Transverse colon (tissue), 4 donors: ENCODE results near the gene CAPSL. TPM values are rescaled to one million over a fixed set of nuclear protein-coding genes. Genes with fewer than 3 reads are reported as not detected.

Source experiments
- DNase-seq: peaks from one replicate; pipeline ENCODE4 v3.0.0-alpha.2; 2019
- H3K27ac ChIP-seq, 4 donors: fragments of 200-600 bp; sonication (generic); 2 replicates each; pipeline ENCODE4 v1.5.1; 2016 to 2018; ENCODE audit warnings: inconsistent platforms in 4 of 4
- H3K27me3 ChIP-seq: fragments of 200-600 bp; sonication (generic); 2 replicates; pipeline ENCODE4 v1.5.1; 2017; ENCODE audit warnings: inconsistent platforms
- H3K36me3 ChIP-seq, 4 donors: fragments of 200-600 bp; sonication (generic); 2 replicates each; pipeline ENCODE4 v1.5.1; 2017 to 2019; ENCODE audit warnings: inconsistent platforms in 4 of 4
- H3K4me1 ChIP-seq, 4 donors: fragments of 200-600 bp; sonication (generic); 2 replicates each; pipeline ENCODE4 v1.5.1; 2017 to 2020; ENCODE audit warnings: inconsistent platforms in 4 of 4
- H3K4me3 ChIP-seq, 4 donors: fragments of 200-600 bp; sonication (generic); 1 replicate in 1 of 4; 2 replicates in 3 of 4; pipeline versions ENCODE4 v1.5.1 to v1.6.1; 2017 to 2019; ENCODE audit warnings: inconsistent platforms in 4 of 4
- H3K9me3 ChIP-seq, 2 donors: fragments of 200-600 bp; sonication (generic); 2 replicates each; pipeline ENCODE4 v1.5.1; 2017 to 2019; ENCODE audit warnings: inconsistent platforms in 2 of 2
- EP300 ChIP-seq: sonication (generic); formaldehyde crosslinking; IDR thresholded peaks from one replicate; pipeline ENCODE4 v1.6.1; 2017; ENCODE audit warnings: antibody characterized with exemption, low read depth
- POLR2A ChIP-seq: fragments of 450-650 bp; IDR thresholded peaks from one replicate; pipeline ENCODE4 v1.6.1; 2016; ENCODE audit warnings: antibody characterized with exemption, mild to moderate bottlenecking, moderate library complexity
- POLR2AphosphoS5 ChIP-seq, 3 donors: sonication (generic); formaldehyde crosslinking; IDR thresholded peaks; one replicate each; pipeline ENCODE4 v1.6.1; 2016; ENCODE audit warnings: antibody characterized with exemption in 3 of 3
- WGBS, 2 donors: methylation state at CpG; one replicate each; pipeline ENCODE4 v1.1.5; 2018; ENCODE audit warnings: low coverage in 1 of 2; 5-methylcytosine and 5-hydroxymethylcytosine counted together
- in situ Hi-C, 4 donors: fragments of 200-750 bp; cut with MboI; loops; one replicate each; pipeline versions ENCODE4 v1.15.0 to v1.15.1; 2017; ENCODE audit warnings: low sequenced_read_pairs in 3 of 4, low pct_ligation_motif_present in 1 of 4, low pct_unique_long_range_greater_than_20kb in 1 of 4
- intact Hi-C: fragments of 100-400 bp; cut with DNase I; formaldehyde crosslinking; loops from one replicate; pipeline ENCODE4 v1.15.1; 2023; ENCODE audit warnings: low total_unique reads
- total RNA-seq, 4 donors: library from RNA; depleted of rRNA; stranded (reverse); fragments of >200 nt; gene quantifications; one replicate each; pipeline ENCODE4 v1.1.0, GENCODE V29; 2016
- TF ChIP-seq, protein P1 (sequence below), 5 experiments: fragments of 200-600 bp in 3 of 5; fragments of 450-650 bp in 2 of 5; sonication (generic) in 3 of 5; IDR thresholded peaks; 1 replicate in 2 of 5; 2 replicates in 3 of 5; pipeline ENCODE4 v1.5.1; 2016 to 2017; ENCODE audit warnings: antibody characterized with exemption in 5 of 5, inconsistent platforms in 3 of 5, mild to moderate bottlenecking in 2 of 5, moderate library complexity in 1 of 5

Gene CAPSL
- total RNA-seq, 4 donors from 2014 or later: not detected

DNA sequence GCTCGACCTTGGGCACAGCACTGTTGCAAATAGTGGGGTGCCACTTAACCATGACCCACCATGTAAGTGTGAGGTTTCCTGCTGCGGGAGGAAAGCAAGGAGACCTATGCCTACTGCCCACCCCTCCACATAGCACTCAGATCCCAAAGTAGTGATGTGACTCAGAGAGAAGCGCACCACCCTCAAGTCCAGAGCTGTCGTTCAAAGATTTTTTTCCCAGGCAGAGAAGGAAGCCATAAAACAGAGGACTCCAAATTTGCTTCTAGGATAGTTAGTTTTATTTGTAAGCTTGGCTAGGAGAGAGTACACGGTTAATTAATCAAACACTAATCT lies 33.4 kb upstream of the CAPSL start:
- DNase-seq: no peak

DNA sequence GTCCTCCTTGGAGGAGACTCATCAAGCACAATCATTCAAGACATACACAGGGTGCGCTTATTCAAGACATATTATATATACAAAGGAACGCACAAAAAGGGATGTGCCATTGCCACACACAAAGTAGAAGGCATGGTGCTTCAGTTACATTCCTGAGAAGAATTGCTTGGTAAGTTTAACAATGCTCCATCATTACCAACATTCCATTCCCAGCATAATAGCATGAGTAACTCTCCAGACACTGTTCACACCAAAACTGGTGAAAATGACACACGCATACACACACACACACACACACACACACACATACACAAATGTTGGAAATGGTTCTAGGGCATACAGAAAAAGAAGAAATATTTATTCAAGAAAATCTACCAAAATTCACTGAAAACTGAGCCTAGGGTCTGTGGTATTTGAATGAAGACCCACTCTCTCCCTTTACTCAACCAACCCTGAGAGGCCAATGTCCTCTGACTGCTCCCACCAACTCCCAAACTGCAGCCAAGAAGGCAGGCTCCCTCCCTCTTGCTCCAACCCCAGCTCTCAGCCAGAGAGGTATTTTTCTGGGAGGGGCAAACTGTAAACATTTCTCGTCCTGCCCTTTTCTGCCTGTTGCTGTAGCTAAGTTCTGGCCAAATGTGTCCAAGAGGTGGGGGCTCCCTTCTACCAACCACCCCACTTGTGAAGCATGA lies 32.9 kb upstream of the CAPSL start:
- intact Hi-C loops (no loop called here), in situ Hi-C loops (no loop called here)
- Histone ChIP-seq H3K4me3 (no peak overlapping the region), H3K27ac (no peak overlapping the region), H3K36me3 (no peaks in the 10 kb centered on the region), H3K4me1 (no peaks in the 10 kb centered on the region), H3K9me3 (no peaks in the 10 kb centered on the region), H3K27me3 (no peaks in the 10 kb centered on the region)
- 72 to 73% methylated on average over 3 to 4 of the region's 4 CpGs for WGBS, 2 donors
- TF ChIP-seq EP300: no peak
- TF ChIP-seq POLR2A: no peak
- TF ChIP-seq, protein P1, sequence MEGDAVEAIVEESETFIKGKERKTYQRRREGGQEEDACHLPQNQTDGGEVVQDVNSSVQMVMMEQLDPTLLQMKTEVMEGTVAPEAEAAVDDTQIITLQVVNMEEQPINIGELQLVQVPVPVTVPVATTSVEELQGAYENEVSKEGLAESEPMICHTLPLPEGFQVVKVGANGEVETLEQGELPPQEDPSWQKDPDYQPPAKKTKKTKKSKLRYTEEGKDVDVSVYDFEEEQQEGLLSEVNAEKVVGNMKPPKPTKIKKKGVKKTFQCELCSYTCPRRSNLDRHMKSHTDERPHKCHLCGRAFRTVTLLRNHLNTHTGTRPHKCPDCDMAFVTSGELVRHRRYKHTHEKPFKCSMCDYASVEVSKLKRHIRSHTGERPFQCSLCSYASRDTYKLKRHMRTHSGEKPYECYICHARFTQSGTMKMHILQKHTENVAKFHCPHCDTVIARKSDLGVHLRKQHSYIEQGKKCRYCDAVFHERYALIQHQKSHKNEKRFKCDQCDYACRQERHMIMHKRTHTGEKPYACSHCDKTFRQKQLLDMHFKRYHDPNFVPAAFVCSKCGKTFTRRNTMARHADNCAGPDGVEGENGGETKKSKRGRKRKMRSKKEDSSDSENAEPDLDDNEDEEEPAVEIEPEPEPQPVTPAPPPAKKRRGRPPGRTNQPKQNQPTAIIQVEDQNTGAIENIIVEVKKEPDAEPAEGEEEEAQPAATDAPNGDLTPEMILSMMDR (IDR thresholded peaks at IDR 0.05): no peak
- TF ChIP-seq POLR2AphosphoS5 (IDR thresholded peaks at IDR 0.05): no peak
- no peak for DNase-seq

More for the DNA sequence above, 33.4 kb upstream of the CAPSL start:
- H3K4me3 ChIP-seq: no peak overlapping the region
- no peaks in the 10 kb centered on the region for H3K4me1 ChIP-seq
- 58 to 70% methylated on average over 4 to 5 of the region's 5 CpGs for WGBS, 2 donors
- no peaks in the 10 kb centered on the region for H3K9me3 ChIP-seq
- in situ Hi-C loops (no loop called here), intact Hi-C loops (no loop called here)
- H3K27ac ChIP-seq: no peak overlapping the region
- H3K36me3 ChIP-seq: no peaks in the 10 kb centered on the region
- H3K27me3 ChIP-seq: no peaks in the 10 kb centered on the region
- no peak for TF ChIP-seq POLR2AphosphoS5 (IDR thresholded peaks at IDR 0.05)
- no peak for TF ChIP-seq EP300
- TF ChIP-seq POLR2A: no peak
- TF ChIP-seq, protein P1 (IDR thresholded peaks at IDR 0.05): no peak

DNA sequence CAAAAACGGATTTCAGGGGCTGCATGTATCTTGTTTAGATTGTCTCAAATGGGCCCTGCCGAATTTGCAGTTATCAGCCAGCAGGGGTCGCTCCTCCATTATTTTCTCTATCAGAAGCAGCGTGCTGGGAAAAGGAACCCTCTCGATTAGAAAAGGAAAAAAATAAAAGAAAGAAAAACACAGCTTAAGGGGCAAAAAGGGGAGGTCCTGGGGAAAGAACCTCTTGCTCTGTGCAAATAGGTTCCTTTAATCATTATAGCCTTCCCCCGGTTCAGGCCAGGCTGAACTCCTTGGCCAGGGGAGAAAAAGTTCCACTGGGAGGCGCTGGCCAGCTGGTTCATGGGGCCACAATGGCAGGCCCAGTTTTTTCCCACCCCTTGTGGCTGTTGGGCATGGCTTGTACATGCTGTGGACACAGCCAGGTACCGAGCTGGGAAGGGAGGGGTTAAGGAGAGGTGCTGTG lies 25.0 kb upstream of the CAPSL start:
- H3K4me3 ChIP-seq: no peak overlapping the region
- H3K4me1 ChIP-seq: no peaks in the 10 kb centered on the region
- DNase-seq: peak; percentile 11
- 20 to 51% methylated on average over 1 to 8 of the region's 8 CpGs for WGBS, 2 donors
- H3K36me3 ChIP-seq: no peaks in the 10 kb centered on the region
- no peaks in the 10 kb centered on the region for H3K9me3 ChIP-seq
- TF ChIP-seq, protein P1 (IDR thresholded peaks at IDR 0.05): peak; percentile 33 to 57 (median 41)
- no peak for TF ChIP-seq EP300
- TF ChIP-seq POLR2AphosphoS5 (IDR thresholded peaks at IDR 0.05): no peak
- TF ChIP-seq POLR2A: no peak
- in situ Hi-C loops: no loop called here
- H3K27ac ChIP-seq: no peak overlapping the region
- intact Hi-C loops: no loop called here
- H3K27me3 ChIP-seq: peaks cover 2% of the 10 kb centered on the region

DNA sequence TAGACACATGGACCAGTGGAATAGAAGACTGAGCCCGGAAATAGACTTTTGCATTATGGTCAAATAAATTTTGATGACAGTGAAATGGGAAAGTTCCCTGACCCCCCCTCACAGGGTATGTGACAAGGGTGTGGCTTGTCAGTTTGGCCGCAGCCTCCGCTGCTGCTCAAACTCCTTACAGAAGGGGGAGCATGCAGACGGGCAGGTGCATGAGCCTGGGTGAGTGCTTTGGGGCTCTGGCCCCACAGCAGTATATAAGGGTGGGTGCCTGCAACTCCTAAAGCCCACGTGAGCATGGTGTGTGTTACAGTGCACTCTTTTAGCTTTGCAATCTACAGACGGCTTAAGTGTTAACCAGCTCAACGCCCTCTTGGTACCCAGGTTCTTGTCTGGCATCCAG lies 21.9 kb upstream of the CAPSL start:
- TF ChIP-seq POLR2A: no peak
- no peak for TF ChIP-seq POLR2AphosphoS5 (IDR thresholded peaks at IDR 0.05)
- TF ChIP-seq, protein P1 (IDR thresholded peaks at IDR 0.05): no peak
- TF ChIP-seq EP300: no peak
- H3K4me3 ChIP-seq: no peak overlapping the region
- H3K27ac ChIP-seq: no peak overlapping the region
- WGBS, 2 donors: 50 to 52% methylated on average over 1 to 7 of the region's 7 CpGs
- no peaks in the 10 kb centered on the region for H3K9me3 ChIP-seq
- H3K4me1 ChIP-seq: no peaks in the 10 kb centered on the region
- peaks cover 2% of the 10 kb centered on the region for H3K27me3 ChIP-seq
- in situ Hi-C loops (no loop called here), intact Hi-C loops (no loop called here)
- DNase-seq: no peak
- no peaks in the 10 kb centered on the region for H3K36me3 ChIP-seq
